Measurements from ENCODE around the gene CDH10.

DNA sequence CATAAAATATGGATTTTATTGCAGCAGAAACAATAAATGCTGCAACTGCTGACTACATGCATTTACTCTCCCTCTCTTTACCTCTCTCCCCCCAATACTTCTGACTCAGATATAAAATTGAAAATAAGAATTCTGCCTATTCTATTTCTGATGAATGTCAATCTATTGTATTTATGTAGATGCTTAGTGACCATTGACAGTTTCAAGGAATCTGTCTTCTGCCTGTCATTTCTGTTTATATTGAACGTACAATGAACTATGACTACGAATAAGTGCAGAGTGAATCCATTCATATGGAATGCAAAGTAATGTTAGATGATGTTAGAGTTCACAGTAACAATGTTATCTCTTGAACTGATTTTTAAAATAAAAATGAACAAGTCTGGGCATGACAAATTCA, 898 bp downstream of the CDH10 start:
- TF ChIP-seq, protein P1, sequence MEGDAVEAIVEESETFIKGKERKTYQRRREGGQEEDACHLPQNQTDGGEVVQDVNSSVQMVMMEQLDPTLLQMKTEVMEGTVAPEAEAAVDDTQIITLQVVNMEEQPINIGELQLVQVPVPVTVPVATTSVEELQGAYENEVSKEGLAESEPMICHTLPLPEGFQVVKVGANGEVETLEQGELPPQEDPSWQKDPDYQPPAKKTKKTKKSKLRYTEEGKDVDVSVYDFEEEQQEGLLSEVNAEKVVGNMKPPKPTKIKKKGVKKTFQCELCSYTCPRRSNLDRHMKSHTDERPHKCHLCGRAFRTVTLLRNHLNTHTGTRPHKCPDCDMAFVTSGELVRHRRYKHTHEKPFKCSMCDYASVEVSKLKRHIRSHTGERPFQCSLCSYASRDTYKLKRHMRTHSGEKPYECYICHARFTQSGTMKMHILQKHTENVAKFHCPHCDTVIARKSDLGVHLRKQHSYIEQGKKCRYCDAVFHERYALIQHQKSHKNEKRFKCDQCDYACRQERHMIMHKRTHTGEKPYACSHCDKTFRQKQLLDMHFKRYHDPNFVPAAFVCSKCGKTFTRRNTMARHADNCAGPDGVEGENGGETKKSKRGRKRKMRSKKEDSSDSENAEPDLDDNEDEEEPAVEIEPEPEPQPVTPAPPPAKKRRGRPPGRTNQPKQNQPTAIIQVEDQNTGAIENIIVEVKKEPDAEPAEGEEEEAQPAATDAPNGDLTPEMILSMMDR (IDR thresholded peaks at IDR 0.05) = no peak
- TF ChIP-seq CBX8 (IDR thresholded peaks at IDR 0.05) (no peak), RAD21 (conservative IDR thresholded peaks at IDR 0.05 in 1 of 2, IDR thresholded peaks at IDR 0.05 in 1 of 2) (no peak), RNF2 (IDR thresholded peaks at IDR 0.05; ENCODE audit: borderline replicate concordance, low read depth) (no peak), SMC3 (IDR thresholded peaks at IDR 0.05) (no peak), FOSL2 (IDR thresholded peaks at IDR 0.05) (no peak), FOSL2 (CRISPR knock-in tag; IDR thresholded peaks at IDR 0.05) (no peak), BHLHE40 (IDR thresholded peaks at IDR 0.05; ENCODE audit: low read depth, low read length) (no peak), CHD2 (IDR thresholded peaks at IDR 0.05; ENCODE audit: low read length, partially characterized antibody) (no peak), PHF8 (IDR thresholded peaks at IDR 0.05; ENCODE audit: borderline replicate concordance, low read depth) (no peak), POLR2A (IDR thresholded peaks at IDR 0.05; ENCODE audit: low read length) (no peak), CBX2 (IDR thresholded peaks at IDR 0.05; ENCODE audit: borderline replicate concordance, low read depth) (no peak)
- TF ChIP-seq, protein P2, sequence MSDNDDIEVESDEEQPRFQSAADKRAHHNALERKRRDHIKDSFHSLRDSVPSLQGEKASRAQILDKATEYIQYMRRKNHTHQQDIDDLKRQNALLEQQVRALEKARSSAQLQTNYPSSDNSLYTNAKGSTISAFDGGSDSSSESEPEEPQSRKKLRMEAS (IDR thresholded peaks at IDR 0.05) = no peak
- TF ChIP-seq, protein P3, sequence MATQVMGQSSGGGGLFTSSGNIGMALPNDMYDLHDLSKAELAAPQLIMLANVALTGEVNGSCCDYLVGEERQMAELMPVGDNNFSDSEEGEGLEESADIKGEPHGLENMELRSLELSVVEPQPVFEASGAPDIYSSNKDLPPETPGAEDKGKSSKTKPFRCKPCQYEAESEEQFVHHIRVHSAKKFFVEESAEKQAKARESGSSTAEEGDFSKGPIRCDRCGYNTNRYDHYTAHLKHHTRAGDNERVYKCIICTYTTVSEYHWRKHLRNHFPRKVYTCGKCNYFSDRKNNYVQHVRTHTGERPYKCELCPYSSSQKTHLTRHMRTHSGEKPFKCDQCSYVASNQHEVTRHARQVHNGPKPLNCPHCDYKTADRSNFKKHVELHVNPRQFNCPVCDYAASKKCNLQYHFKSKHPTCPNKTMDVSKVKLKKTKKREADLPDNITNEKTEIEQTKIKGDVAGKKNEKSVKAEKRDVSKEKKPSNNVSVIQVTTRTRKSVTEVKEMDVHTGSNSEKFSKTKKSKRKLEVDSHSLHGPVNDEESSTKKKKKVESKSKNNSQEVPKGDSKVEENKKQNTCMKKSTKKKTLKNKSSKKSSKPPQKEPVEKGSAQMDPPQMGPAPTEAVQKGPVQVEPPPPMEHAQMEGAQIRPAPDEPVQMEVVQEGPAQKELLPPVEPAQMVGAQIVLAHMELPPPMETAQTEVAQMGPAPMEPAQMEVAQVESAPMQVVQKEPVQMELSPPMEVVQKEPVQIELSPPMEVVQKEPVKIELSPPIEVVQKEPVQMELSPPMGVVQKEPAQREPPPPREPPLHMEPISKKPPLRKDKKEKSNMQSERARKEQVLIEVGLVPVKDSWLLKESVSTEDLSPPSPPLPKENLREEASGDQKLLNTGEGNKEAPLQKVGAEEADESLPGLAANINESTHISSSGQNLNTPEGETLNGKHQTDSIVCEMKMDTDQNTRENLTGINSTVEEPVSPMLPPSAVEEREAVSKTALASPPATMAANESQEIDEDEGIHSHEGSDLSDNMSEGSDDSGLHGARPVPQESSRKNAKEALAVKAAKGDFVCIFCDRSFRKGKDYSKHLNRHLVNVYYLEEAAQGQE (IDR thresholded peaks at IDR 0.05) = no peak

All from A549 (cell line).